Fibroblast of skin of left biceps (primary cell): Measurements from ENCODE around the gene TRIO.

Experiments
- DNase-seq, 2 experiments: peaks; one replicate each; pipeline ENCODE4 v3.0.0-alpha.2; 2013; ENCODE audit warnings: low read depth in 2 of 2

Gene TRIO

DNA sequence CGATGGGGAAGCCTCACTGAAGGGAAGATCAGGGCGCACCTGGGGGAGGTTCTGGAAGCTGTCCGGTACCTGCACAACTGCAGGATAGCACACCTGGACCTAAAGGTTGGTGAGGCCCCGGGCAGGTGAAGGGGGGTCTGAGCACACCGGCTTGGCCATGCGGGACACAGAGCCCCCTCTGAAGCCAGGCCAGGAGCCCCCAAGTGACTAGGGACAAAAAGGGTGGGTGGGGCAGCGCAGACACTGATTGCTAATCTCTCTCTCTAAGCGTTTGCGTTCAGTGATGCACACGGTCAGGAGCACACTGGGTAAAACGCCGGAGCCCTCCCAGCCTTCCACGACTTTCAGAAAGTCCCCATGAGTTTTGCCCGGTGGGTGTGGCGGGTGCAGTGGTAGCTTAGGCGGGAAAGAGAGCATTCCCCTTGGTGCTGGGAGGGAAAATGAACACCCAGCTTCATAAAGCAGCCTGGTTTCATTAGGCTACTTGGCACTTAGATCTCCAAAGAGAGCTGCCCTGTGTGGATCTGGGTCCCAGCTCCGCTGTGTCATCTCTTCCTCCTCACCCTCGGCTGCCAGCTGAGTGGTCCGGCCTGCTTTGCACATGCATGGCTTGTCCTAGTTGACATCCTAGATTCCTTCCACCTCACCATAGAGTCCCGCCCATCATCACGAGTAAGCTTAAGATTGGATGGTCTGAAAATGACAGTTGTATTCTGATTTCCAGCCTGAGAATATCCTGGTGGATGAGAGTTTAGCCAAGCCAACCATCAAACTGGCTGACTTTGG, 364.2 kb downstream of the TRIO start:
- DNase-seq: no peak

DNA sequence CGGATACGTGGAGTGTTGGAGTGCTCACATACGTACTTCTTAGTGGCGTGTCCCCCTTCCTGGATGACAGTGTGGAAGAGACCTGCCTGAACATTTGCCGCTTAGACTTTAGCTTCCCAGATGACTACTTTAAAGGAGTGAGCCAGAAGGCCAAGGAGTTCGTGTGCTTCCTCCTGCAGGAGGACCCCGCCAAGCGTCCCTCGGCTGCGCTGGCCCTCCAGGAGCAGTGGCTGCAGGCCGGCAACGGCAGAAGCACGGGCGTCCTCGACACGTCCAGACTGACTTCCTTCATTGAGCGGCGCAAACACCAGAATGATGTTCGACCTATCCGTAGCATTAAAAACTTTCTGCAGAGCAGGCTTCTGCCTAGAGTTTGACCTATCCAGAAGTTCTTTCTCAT, 364.9 kb downstream of the TRIO start:
- DNase-seq: no peak

DNA sequence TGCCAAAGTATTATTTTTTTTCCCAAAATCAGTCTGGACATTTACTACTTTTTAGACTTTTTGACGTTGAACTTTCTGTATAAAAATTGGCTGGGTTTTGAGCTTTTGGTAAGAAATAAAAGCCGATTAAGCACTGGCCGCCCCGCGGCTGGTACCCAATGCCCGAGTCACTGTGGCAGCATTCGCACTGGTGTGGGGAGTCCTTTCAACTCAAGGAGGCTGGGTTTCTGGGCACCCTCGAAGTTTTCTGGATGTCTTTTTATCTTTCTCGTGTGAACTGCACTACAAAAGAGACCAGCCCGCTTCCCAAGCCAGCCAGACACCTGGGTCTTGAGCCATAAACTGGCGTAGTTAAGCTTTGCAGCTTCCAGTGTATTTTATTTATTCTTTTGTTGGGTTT, 366.4 kb downstream of the TRIO start:
- DNase-seq: no peak

DNA sequence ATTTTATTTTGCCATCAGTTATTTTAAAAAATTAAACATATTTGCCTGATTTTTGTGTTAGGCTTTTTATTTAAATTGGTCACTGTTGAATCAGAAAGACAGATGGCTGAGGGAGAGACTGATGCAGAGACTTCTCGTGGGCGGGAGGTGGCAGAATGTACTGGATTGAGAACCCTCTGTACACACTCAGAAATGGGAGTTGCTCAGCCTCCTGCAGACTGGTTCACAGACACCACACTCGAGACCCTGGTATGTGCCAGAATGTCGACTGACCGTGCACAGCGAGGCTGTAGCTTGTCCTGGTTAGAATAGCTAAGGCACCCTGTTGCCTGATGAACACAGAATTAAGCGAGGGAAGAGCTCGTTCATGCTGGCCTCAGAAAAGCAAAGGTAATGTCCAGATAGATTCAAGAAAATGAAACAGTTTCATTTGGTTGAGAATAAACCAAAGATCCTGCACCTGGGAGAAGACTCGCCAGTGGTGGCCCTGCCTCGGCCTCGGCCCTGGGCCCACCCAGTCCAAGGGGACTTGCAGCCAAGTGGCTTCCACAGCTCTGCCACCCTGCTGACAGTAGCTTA, 367.1 kb downstream of the TRIO start:
- no peak for DNase-seq

DNA sequence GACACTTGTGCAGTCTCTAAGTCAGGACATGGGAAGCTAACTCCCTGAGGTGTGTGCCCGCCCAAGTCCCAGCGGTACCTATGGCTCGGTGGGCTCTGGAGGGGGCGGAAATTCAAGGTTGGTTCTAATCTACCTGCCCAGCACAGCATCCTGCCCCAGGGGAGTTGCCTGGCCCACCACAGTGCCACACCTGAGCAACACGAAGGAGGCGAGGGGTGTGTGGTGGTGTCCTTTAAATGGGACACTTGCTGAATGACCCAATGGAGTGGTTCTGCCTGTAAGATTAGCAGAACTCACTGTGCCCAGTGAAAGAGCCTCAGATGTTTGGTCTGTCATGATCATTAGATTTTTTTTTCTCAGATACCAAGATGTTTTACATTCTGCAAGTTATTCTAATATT, 367.7 kb downstream of the TRIO start:
- no peak for DNase-seq

DNA sequence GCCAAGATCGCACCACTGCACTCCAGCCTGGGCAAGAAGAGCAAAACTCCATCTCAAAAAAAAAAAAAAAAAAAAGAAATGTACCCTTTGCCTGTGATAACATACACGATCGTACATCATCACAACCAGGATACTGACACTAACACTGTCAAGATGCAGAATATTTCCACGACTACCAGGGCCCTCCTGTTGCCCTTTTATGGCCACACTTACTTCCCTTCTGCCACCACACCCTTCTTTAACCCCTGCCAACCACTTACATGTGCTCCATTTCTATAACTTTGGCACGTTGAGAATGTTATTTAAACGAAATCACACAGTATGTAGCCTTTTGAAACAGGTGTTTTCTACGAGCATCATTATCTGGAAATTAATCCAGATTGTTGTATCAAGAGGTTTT, 369.4 kb downstream of the TRIO start:
- DNase-seq: no peak

DNA sequence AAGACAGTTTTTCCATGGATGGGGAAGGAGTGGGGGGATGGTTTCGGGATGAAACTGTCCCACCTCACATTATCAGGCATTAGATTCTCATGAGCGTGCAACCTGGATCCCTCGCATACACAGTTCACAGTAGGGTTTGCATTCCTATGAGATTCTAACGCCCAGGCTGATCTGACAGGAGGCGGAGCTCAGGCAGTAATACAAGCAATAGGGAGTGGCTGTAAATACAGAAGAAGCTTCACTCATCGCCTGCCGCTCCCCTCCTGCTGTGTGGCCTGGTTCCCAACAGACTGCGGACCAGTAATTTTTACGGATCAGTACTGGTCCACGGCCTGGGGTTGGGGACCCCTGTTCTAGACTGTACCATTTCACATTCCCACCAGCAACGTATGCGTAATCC, 370.1 kb downstream of the TRIO start:
- no peak for DNase-seq

DNA sequence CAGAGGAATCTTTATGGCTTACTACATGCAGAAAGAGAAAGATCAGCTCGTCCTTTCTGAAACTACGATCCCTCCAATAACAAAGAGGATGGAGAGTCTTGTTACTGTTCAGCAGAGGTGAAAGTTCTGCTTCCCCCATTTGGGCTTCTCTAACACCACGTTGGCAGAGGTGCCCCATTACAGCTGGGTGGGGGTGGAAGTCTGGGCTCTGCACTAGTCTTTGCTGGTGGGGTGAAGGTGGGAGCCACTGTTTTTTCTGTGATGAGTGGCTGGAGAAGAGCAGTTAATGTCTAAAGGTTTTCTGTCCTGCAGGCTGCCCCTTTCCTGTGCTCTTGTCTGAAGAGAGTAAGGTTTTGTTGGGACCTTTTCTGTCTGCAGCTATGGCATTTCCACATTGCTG, 373.8 kb downstream of the TRIO start:
- no peak for DNase-seq

DNA sequence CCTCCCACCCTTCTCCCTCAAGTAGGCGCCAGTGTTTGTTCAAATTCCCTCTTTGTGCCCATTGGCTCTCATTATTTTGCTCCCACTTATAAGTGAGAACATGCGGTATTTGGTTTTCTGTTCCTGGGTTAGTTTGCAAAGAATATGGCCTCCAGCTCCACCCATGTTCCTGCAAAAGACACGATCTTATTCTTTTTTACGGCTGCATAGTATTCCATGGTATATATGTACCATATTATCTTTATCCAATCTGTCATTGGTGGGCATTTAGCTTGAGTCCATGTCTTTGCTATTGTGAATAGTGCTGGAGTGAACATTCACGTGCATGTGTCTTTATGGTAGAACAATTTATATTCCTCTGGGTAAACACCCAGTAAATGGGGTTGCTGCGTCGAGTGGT, 375.5 kb downstream of the TRIO start:
- DNase-seq: no peak

DNA sequence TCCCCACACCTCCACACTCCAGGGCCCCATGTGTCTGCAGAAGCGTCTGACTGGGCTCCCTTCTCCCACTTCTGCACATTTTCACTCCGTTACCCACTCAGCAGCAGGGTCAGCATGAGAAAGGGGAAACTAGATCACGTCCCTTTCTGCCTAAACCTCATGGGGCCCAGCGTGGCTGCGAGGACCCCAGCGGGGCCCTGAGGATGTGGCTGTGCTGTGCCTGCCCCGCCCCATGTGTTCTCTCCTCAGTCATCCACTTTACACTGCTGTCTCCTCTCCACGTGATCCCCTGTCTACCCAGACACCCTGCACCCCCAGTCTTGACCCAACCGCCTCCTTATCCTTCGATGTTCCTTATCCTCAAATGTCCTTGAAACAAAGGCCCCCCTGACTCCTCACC, 378.6 kb downstream of the TRIO start:
- no peak for DNase-seq

DNA sequence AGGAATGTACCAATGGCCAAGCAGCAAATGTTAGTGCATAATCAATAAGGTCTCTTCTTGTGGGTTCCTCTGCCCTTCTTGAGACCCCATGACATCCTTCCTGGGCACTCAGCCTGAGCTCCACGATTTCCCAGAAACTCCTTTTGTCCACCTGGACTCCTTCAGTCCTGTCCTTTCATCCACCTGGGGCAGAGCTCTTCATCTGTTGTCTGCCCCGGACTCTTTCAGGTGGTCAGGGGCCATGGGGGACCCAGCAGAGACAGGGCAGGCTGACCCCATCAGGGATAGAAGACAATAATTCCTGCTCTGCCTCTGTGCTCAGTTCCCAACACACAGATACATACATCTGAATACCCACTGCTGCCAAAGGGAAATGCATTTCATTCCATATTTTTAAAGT, 379.6 kb downstream of the TRIO start:
- no peak for DNase-seq

DNA sequence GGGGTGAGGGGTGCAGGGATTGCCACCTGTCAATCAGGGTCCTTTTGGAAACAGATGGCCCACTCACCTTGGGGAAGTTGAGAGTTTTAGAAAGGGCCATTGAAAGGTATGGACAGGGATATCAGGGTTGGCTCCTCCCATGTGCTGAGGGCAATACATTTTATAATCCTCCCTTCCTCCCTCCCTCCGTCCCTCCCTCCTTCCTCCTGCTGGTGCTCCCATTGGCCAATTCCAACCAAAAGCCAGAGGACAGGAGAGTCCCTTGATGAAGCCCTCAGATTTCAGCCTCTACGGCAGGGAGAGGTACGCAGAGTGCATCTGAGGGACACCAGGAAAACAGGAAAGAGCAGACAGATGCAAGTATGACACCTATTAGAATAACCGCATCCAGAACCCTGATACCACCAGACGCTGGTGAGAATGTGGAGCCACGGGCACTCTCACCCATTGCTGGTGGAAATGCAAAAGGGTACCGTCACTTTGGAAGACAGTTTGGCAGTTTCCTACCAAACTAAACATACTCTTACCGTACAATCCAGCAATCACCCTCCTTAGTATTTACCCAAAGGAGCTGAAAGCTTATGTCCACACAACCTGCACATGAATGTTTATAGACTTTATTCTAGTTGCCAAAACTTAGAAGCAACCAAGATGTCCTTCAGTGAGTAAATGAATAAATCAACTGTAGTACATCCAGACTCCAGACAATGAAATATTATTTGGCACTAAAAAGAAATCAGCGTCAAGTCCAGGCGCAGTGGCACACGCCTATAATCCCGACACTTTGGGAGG, 380.3 kb downstream of the TRIO start:
- no peak for DNase-seq

DNA sequence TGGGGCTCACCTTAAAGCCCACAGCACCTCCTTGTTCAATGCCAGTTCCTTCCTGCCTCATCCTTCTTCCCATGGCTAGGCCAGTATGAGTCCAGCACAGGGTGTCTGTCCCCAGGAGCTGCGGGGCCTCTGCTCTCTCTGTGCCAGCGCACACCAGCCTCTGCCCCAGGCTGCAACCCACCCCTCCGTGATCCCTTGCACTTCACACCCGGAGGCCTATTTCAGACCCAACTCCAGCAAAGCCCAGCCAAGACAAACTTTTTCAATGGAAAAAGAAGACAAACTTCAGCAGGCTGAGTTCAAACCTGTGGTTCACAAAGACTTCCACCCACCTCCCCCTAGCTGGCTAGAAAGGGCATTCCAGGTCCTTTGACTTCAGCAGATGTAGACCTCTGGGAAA, 382.3 kb downstream of the TRIO start:
- no peak for DNase-seq

DNA sequence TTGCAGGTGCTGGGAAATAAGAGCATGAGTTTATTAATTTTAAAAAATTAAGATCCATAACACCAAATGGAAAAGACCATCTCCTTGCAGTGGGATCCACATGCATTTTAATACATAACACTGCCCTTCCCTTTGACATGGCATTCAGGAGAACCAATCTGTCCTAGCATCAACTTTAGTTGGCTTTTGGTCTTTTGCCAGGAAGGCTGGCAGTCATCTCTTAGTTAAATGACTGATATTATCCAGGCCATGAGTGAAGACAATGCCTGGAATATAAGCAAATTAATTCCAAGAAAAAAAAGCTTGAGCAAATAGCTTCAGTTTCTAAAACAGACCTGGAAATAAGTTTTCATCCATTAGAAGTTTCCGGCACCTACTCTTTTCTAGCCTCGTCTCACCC, 383.4 kb downstream of the TRIO start:
- no peak for DNase-seq

DNA sequence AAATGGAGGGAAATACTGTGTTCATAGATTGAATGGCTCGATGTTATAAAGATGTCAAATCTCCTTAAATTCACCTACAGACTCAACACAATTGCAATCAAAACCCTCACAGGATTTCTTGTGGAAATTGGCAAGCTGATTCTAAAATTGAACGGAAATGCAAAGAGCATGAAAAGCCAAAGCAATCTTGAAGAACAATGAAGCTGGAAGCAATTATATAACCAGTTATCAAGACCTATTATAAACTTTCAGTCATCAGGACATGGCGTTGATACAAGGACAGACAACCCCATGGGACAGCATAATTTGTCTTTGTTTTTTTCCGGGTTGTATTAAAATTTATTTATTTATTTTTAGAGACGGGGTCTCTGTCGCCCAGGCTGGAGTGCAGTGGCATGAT, 385.0 kb downstream of the TRIO start:
- no peak for DNase-seq

DNA sequence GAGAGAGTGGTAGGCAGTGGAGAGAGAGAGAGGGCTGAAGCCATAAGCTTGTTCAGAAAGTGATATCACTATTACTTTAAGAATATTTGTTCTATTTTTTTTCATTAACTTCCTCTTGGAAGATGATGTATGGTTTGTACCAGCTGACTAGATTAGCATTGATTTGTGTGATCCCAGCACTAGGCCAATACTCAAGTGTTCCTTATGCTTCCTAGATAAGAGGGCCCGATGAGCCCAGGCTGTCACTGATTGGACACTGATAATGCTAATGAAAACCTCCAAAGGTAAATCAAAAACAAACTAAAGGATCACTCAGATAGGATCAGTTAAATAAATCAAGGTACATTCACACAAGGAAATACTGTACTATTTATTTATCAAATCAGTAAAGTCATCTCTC, 385.8 kb downstream of the TRIO start:
- DNase-seq: no peak

DNA sequence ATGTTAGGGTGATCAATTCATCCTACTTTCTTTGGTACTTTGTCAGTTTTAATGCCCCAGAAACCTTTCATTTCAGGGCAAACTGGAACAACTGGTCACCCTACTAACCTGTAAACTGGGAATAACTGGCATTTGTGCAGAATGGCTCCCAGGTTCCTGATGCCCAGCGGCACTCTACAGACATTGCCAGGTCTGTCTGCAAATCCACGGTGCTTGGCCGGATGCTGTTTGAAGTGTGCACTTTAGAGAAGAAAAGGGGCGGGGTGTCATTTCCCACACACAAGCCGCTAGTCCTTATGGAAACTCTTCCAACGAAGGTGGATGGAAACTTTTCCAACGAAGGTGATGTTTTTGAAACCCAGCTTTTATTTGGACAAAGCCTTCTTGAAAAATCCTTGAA, 388.5 kb downstream of the TRIO start:
- DNase-seq: no peak

DNA sequence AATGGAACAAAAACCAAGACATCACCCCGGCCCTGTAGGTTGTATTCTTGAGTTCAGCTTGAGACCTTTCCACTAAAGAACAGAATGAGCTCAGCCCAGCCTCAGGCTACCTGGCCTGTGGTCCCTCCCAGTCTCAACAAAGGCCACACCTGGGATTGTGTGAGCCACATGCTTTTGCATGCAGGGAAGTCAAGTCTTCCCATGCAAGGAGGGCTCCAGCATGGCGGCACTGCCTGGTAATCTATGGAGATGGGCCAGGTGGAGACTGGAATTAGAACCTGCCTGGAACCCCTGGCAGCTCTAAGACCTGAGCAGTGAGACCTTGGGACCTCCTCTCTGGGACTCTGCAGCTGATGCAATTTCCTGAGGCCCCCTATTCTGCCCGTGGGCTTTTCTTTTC, 389.0 kb downstream of the TRIO start:
- no peak for DNase-seq

DNA sequence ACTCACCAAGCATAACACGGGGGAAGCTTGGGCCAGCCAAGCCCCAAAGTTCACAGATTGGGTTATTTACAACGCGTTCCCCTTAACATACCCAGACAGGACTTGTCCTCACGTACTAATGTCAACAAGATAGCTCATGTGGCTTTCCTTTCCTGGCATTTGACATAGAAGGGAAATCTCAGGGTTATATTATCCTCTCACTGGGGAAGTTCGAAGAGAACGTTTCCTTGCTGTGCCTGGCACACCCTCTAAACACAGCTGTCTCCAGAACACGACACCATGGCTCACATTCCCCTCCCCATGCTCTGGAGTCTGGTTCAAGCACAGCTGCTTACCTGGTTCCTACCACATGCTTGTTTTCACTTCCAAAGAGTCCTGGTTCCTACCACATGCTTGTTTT, 391.6 kb downstream of the TRIO start:
- DNase-seq: no peak

DNA sequence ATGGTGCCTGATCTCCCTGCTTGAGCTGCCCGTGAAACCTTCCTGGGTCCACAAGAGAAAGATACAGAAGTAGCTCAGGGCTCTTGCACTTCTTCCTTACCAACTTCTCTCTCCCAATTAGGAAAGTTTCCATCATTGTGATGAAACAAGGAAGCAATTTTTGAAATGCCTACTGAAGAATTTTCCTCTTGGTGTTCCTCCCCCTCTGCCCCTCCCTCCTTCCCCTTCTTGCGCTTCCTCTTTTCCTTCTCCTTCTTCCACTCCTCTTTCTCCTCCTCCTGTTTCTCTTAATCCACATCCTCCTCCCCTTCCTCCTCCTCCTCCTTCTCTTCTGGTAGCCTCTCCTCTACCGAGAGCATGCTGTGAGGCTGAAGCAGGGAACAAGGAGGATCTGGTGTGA, 402.2 kb downstream of the TRIO start:
- no peak for DNase-seq

DNA sequence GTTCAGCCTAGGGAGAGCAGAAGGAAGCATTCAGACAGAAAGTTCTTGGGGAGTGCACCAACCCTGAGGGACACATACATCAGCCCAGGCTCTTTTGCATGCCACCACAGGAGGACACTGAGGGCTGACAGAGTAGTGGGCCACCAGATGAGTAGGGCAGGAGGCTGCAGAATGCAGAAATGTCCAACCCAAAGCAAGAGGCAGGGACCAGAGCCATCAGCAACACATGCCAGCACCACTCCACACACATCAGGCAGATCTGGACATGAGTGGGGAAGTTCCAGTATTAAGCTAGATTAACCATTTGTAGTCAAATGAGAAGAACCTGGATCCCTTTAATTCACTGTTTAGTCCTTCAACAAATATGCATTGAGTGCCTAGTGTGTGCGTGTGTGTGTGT, 402.7 kb downstream of the TRIO start:
- DNase-seq: no peak

DNA sequence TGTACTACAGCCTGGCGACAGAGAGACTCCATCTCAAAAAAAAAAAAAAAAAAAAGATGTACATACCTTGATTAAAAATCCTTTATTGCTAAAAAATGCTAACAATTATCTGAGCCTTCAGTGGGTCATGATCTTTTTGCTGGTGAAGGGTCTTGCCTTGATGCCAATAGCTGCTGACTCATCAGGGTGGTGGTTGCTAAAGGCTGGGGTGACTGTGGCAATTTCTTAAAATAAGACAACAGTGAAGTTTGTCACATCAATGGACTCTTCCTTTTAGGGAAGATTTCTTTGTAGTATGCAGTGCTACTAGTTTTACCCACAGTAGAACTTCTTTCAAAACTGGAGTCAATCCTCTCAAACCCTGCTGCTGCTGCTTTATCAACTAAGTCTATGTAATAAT, 404.5 kb downstream of the TRIO start:
- no peak for DNase-seq

DNA sequence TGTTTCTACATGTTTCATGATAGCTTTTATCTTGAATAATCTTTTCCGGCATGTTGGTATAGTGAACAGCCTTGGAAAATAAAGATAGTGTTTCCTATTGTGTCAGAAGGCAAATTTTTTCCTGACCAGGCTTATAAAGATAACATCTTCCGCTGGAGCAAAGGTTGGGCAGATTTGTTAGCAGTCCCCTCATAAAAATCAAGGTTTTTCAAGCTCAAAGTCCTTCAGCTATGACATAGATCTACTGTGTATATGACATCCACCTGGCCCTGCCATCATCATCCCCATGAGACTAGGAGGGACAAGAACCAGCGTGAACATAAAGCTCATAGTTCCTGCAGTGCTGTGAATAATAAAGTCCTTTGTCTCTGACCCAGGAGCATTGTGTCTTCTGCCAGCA, 408.1 kb downstream of the TRIO start:
- no peak for DNase-seq
